K562 (cell line): ENCODE measurements around the gene GCN1. TPM values are rescaled to one million over a fixed set of nuclear protein-coding genes. Genes with fewer than 3 reads are reported as not detected.

ENCODE experiments used
- ATF7 ChIP-seq: fragments of 450-650 bp; IDR thresholded peaks from 2 replicates; pipeline ENCODE4 v1.7.1; 2014; ENCODE audit warnings: mild to moderate bottlenecking, moderate library complexity
- BRD4 ChIP-seq: fragments of 200-600 bp; sonication (generic); IDR thresholded peaks from 2 replicates; pipeline ENCODE4 v1.6.1; 2017; ENCODE audit warnings: inconsistent platforms
- CHD7 ChIP-seq: fragments of 200-600 bp; sonication (generic); IDR thresholded peaks from one replicate; pipeline ENCODE4 v1.6.1; 2012; ENCODE audit warnings: mild to moderate bottlenecking, low read depth, low read length, inconsistent platforms
- ELF4 ChIP-seq: fragments of 450-650 bp; formaldehyde crosslinking; IDR thresholded peaks from 2 replicates; pipeline ENCODE4 v1.4.0; 2022; ENCODE audit warnings: missing genetic modification characterization
- FOXM1 ChIP-seq, 2 experiments: fragments of 450-650 bp in 1 of 2; sonication (generic) in 1 of 2; formaldehyde crosslinking in 1 of 2; IDR thresholded peaks; 2 replicates each; pipeline versions ENCODE4 v1.6.1 to v1.9.0; 2017 to 2022; ENCODE audit warnings: low read depth in 2 of 2, mild to moderate bottlenecking in 2 of 2, missing genetic modification reagents in 1 of 2, moderate library complexity in 1 of 2
- MCM2 ChIP-seq: fragments of 450-650 bp; IDR thresholded peaks from 2 replicates; pipeline ENCODE4 v1.6.1; 2017; ENCODE audit warnings: low read depth, mild to moderate bottlenecking
- SAP30 ChIP-seq: fragments of 200-600 bp; sonication (generic); IDR thresholded peaks from 2 replicates; pipeline ENCODE4 v1.6.1; 2012; ENCODE audit warnings: borderline replicate concordance, low read depth, mild to moderate bottlenecking, moderate library complexity, low read length, control low read depth, inconsistent platforms; ENCODE audit not compliant: insufficient read depth, poor library complexity, severe bottlenecking
- SRF ChIP-seq, 2 experiments: fragments of 250-450, 450-650 bp in 1 of 2; sonication (Bioruptor Pico) in 1 of 2; sonication (generic) in 1 of 2; formaldehyde crosslinking; IDR thresholded peaks; 2 replicates each; pipeline versions ENCODE4 v1.5.0 to v1.5.1; 2020 to 2022; ENCODE audit warnings: mild to moderate bottlenecking in 1 of 2, missing genetic modification reagents in 1 of 2
- TCF3 ChIP-seq: sonication (generic); formaldehyde crosslinking; IDR thresholded peaks from 2 replicates; pipeline ENCODE4 v1.4.0; 2020; ENCODE audit warnings: mild to moderate bottlenecking, missing genetic modification reagents
- ZFP30 ChIP-seq: fragments of 250-450 bp; sonication (Bioruptor Pico); IDR thresholded peaks from 2 replicates; pipeline ENCODE4 v1.8.0; 2022; ENCODE audit warnings: moderate library complexity, mild to moderate bottlenecking, inconsistent platforms, borderline replicate concordance
- ZNF174 ChIP-seq: fragments of 250-450 bp; sonication (Bioruptor Pico); IDR thresholded peaks from 2 replicates; pipeline ENCODE4 v1.4.0; 2020; ENCODE audit warnings: mild to moderate bottlenecking
- ZNF23 ChIP-seq: fragments of 250-450 bp; sonication (Bioruptor Pico); IDR thresholded peaks from 2 replicates; pipeline ENCODE4 v1.4.0; 2020; ENCODE audit warnings: mild to moderate bottlenecking
- ZNF41 ChIP-seq: fragments of 250-450 bp; sonication (Bioruptor Pico); conservative IDR thresholded peaks from 2 replicates; pipeline ENCODE4 v1.4.0; 2020; ENCODE audit warnings: mild to moderate bottlenecking
- ZNF740 ChIP-seq, 3 experiments: fragments of 200-800 bp in 1 of 3; sonication (Bioruptor generic) in 1 of 3; sonication (generic) in 1 of 3; formaldehyde crosslinking in 1 of 3; IDR thresholded peaks; 2 replicates each; pipeline versions ENCODE4 v1.6.1 to v1.8.0; 2016 to 2022; ENCODE audit warnings: mild to moderate bottlenecking in 2 of 3, missing compliant biosample characterization in 2 of 3, missing genetic modification characterization in 2 of 3, missing genetic modification reagents in 1 of 3
- polyA plus RNA-seq, 8 experiments: library from polyadenylated mRNA; depleted of rRNA in 4 of 8; stranded (reverse) in 5 of 8; unstranded in 3 of 8; fragments of >200 nt; fragmentation: Nextera tagmentation in 2 of 8; fragmentation: Illumina TruSeq in 1 of 8; extraction: Ambion mirVana in 2 of 8; extraction: Trizol in 1 of 8; gene quantifications; 2 replicates each; pipeline versions ENCODE4 v1.2.1 to v1.2.3, GENCODE V29; 2011 to 2014; ENCODE audit warnings: inconsistent platforms in 1 of 8, missing spikeins in 1 of 8
- total RNA-seq, 7 experiments: library from RNA; depleted of rRNA in 6 of 7; stranded (reverse); fragments of >200 nt in 6 of 7; fragmentation: Illumina TruSeq in 2 of 7; extraction: Trizol in 2 of 7; gene quantifications; 2 replicates each; pipeline versions ENCODE4 v1.2.1 to v1.2.3, GENCODE V29; 2011 to 2021; ENCODE audit warnings: low replicate concordance in 1 of 7

The GCN1 gene
- total and polyA plus RNA-seq, 9 of the 15 experiments (the other 6 are each of a cell fraction or from before 2014, with no cell fraction given), result 11.9 to 190 (median 51.7) TPM

- TF ChIP-seq CHD7, result no peak
- TF ChIP-seq TCF3 (CRISPR knock-in tag), result no peak
- peak in 1 of 2 experiments; percentile 63; a peak in 1 of 4 replicates for TF ChIP-seq SRF (CRISPR knock-in tag; IDR thresholded peaks at IDR 0.05)
- TF ChIP-seq MCM2, result no peak
- TF ChIP-seq ZNF23, result no peak
- TF ChIP-seq ZFP30 (CRISPR knock-in tag), result no peak
- peak; percentile 55 for TF ChIP-seq SAP30
- TF ChIP-seq ZNF174 (CRISPR knock-in tag), result no peak
- TF ChIP-seq ELF4 (CRISPR knock-in tag), result no peak
- no peak for TF ChIP-seq FOXM1 (IDR thresholded peaks at IDR 0.05; ENCODE audit: low read depth)
- 0 out of 2 replicates have a peak, but pooled peaks have one; percentile 31 for TF ChIP-seq FOXM1 (CRISPR knock-in tag; IDR thresholded peaks at IDR 0.05; ENCODE audit: low read depth)
- TF ChIP-seq ATF7, result peak; percentile 42; the same call in 1 of the 2 replicates
- TF ChIP-seq ZNF41, result no peak
- no peak for TF ChIP-seq BRD4
- no peak for TF ChIP-seq ZNF740 (CRISPR knock-in tag; IDR thresholded peaks at IDR 0.05)
- no peak for TF ChIP-seq ZNF740 (tag; IDR thresholded peaks at IDR 0.05)
Measured at GRCh38 chr12:120229487-120230325, 35.2 kb upstream of the GCN1 start (continued).
